ENCODE data around the gene RAMACL. TPM values are rescaled to one million over a fixed set of nuclear protein-coding genes. Genes with fewer than 3 reads are reported as not detected.

The RAMACL gene
- total and polyA plus RNA-seq, 7 donors, result 0.34 to 3.0 (median 1.4) TPM; not detected in 2

- H3K27ac ChIP-seq, result peak within 1 kb of the TSS; percentile 89 to 97 (median 93)
- peak; percentile 100 for DNase-seq
- no peaks in the 10 kb centered on the region for H3K27me3 ChIP-seq
- no peaks in the 10 kb centered on the region for H3K9me3 ChIP-seq
- WGBS, 2 donors, result 0 to 1% methylated on average over 87 of the region's 87 CpGs
- no peaks in the 10 kb centered on the region for H3K36me3 ChIP-seq
- peak within 1 kb of the TSS; percentile 52 to 92 (median 85) for H3K4me3 ChIP-seq
- peaks cover 0 to 47% (median 33%) of the 10 kb centered on the region in 4 donors for H3K4me1 ChIP-seq
- intact Hi-C loops (cut with DNase I), result loop anchor here (1.0 to 10.0 kb wide), 4 partner anchors 70 to 368 kb away; partner anchors contain the start of genes CEP43, MPC1 and RNASET2
- TF ChIP-seq POLR2A (IDR thresholded peaks at IDR 0.05) (peak; percentile 82 to 88), POLR2AphosphoS5 (IDR thresholded peaks at IDR 0.05) (peak; percentile 90 to 96 (median 92)), EP300 (IDR thresholded peaks at IDR 0.05) (no peak)
Measured at GRCh38 chr6:166627033-166627874, 40.8 kb upstream of the RAMACL start, which contains the start of gene RPS6KA2. Gene RPS6KA2, minus strand, starts transcription at chr6:166627251. Its CDS starts 232 bp downstream, at chr6:166627019.

- H3K27me3 ChIP-seq, result no peaks in the 10 kb centered on the region
- no peaks in the 10 kb centered on the region for H3K36me3 ChIP-seq
- no peaks in the 10 kb centered on the region for H3K9me3 ChIP-seq
- H3K27ac ChIP-seq, result peak overlapping the region; percentile 70 to 84 (median 80)
- TF ChIP-seq EP300 (IDR thresholded peaks at IDR 0.05), result no peak
- peak overlapping the region; percentile 52 to 92 (median 85) for H3K4me3 ChIP-seq
- H3K4me1 ChIP-seq, result peaks cover 0 to 52% (median 37%) of the 10 kb centered on the region in 4 donors
- 1 to 2% methylated on average over 66 of the region's 66 CpGs for WGBS, 2 donors
- DNase-seq, result no peak
- intact Hi-C loops (cut with DNase I), result loop anchor here (1.0 to 10.0 kb wide), 4 partner anchors 69 to 368 kb away; partner anchors contain the start of genes CEP43, MPC1 and RNASET2
Measured at GRCh38 chr6:166626177-166627032, 39.9 kb upstream of the RAMACL start.

- Histone ChIP-seq H3K4me1 (peaks cover 0 to 62% (median 48%) of the 10 kb centered on the region in 4 donors), H3K27ac (peak overlapping the region; percentile 70 to 84 (median 80)), H3K27me3 (no peaks in the 10 kb centered on the region), H3K36me3 (no peaks in the 10 kb centered on the region), H3K9me3 (no peaks in the 10 kb centered on the region), H3K4me3 (peak overlapping the region in 2 of 4 donors; percentile 87 to 92)
- intact Hi-C loops (cut with DNase I), result loop anchor here (5.0 to 10.0 kb wide), 2 partner anchors 332 to 369 kb away; partner anchors contain the start of genes CEP43 and RNASET2
- DNase-seq, result no peak
- 32 to 62% methylated on average over 5 of the region's 5 CpGs for WGBS, 2 donors
- TF ChIP-seq POLR2AphosphoS5 (IDR thresholded peaks at IDR 0.05) (peak in 3 of 4 donors; percentile 63 to 79 (median 68)), CTCF (IDR thresholded peaks at IDR 0.05) (no peak), EP300 (IDR thresholded peaks at IDR 0.05) (no peak)
Measured at GRCh38 chr6:166625356-166625755, 38.9 kb upstream of the RAMACL start.

GRCh38 chr6:166624275-166624674, 37.8 kb upstream of the RAMACL start:
- Histone ChIP-seq H3K36me3 (no peaks in the 10 kb centered on the region), H3K9me3 (no peaks in the 10 kb centered on the region), H3K27me3 (no peaks in the 10 kb centered on the region), H3K4me3 (no peak overlapping the region), H3K27ac (peak overlapping the region; percentile 41 to 84 (median 74)), H3K4me1 (peaks cover 0 to 73% (median 59%) of the 10 kb centered on the region in 4 donors)
- WGBS, 2 donors, result 58 to 68% methylated on average over 4 of the region's 4 CpGs
- intact Hi-C loops (cut with DNase I), result loop anchor here (10.0 kb wide), 1 partner anchor 371 kb away; the partner anchor contains the start of gene CEP43
- TF ChIP-seq EP300 (IDR thresholded peaks at IDR 0.05) (peak in 1 of 4 donors; percentile 30), CTCF (IDR thresholded peaks at IDR 0.05) (no peak), POLR2AphosphoS5 (IDR thresholded peaks at IDR 0.05) (peak; percentile 21 to 62 (median 50))
- peak; percentile 79 for DNase-seq

- Histone ChIP-seq H3K9me3 (no peaks in the 10 kb centered on the region), H3K27ac (peak overlapping the region in 3 of 4 donors; percentile 70 to 84 (median 79)), H3K27me3 (no peaks in the 10 kb centered on the region), H3K4me1 (peaks cover 0 to 75% (median 56%) of the 10 kb centered on the region in 4 donors), H3K36me3 (no peaks in the 10 kb centered on the region), H3K4me3 (no peak overlapping the region)
- TF ChIP-seq CTCF (IDR thresholded peaks at IDR 0.05), result no peak
- no peak for TF ChIP-seq POLR2A (IDR thresholded peaks at IDR 0.05)
- TF ChIP-seq EP300 (IDR thresholded peaks at IDR 0.05), result no peak
- no peak for TF ChIP-seq POLR2AphosphoS5 (IDR thresholded peaks at IDR 0.05)
- intact Hi-C loops (cut with DNase I), result loop anchor here (10.0 kb wide), 1 partner anchor 371 kb away; the partner anchor contains the start of gene CEP43
- WGBS, 2 donors, result 87 to 88% methylated on average over 5 of the region's 5 CpGs
- DNase-seq, result no peak
Measured at GRCh38 chr6:166623318-166623717, 36.8 kb upstream of the RAMACL start.

All from sigmoid colon (tissue), 7 donors.